Measurements from ENCODE around the gene TFDP1.

Gene TFDP1

DNA sequence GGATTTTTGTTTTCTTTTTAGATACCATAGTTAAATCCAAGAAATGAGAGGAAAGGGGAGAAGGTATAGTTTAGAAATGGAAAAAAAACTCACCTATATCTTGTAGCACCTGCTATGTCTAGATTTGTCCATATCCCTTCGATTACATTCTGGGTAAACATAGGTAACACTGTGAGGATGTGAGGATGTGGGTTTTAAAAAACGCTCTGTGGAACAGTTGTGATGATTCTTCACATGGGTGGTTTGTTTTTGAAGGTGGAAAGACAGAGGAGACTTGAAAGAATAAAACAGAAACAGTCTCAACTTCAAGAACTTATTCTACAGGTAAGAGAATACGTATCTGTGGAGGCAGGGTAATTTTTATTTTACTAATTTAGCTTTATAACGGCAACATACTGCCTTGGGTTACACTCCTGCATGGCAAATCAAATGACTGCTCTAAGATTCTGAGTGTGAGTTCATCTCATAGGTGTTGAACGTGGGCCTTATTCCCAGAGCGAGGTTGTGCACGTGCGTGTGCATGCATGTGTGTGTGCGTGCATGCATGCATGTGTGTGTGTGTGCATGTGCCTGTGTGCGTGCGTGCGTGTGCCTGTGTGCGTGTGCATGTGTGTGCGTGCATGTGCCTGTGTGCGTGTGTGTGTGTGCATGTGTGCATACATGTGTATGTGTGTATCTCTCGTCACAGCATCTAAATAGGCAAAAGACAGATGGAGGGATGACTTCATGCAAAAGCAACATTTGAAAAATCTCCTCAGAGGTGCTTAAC lies 49.9 kb downstream of the TFDP1 start:
- DNase-seq (ENCODE audit: low read depth): no peak

DNA sequence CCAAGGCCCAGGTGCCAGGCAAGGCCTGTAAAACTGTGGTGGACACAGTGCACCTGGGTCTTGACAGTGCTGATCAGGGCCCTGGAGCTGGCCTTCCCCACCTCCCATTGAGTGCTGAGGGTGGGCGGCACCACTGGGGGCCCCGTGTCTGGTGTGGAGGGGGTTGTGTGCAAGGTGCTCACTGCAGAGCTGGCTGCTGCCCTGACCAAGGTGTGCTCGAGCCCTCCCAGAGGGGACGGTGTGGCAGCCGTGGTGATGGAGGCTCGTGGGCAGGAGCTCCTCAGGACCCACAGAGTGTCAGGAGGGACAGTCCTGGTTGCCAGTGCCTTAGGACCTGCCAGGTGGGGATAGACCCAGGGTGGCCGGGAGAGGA lies 50.5 kb downstream of the TFDP1 start:
- DNase-seq (ENCODE audit: low read depth): no peak

DNA sequence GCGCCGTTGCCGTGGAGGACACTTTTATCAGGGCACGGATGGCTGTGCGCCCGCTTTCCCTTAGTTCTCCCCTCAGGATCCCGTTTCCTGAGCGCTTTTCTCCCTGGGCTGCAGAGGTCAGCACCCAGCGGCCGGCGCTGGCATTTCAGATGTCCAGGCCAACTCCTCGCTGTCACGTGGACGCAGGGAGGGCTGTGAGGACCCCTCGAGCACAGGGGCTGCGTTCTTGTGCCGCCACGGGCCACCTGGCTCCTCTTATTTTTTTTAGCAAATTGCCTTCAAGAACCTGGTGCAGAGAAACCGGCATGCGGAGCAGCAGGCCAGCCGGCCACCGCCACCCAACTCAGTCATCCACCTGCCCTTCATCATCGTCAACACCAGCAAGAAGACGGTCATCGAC lies 51.2 kb downstream of the TFDP1 start:
- no peak for DNase-seq (ENCODE audit: low read depth)

DNA sequence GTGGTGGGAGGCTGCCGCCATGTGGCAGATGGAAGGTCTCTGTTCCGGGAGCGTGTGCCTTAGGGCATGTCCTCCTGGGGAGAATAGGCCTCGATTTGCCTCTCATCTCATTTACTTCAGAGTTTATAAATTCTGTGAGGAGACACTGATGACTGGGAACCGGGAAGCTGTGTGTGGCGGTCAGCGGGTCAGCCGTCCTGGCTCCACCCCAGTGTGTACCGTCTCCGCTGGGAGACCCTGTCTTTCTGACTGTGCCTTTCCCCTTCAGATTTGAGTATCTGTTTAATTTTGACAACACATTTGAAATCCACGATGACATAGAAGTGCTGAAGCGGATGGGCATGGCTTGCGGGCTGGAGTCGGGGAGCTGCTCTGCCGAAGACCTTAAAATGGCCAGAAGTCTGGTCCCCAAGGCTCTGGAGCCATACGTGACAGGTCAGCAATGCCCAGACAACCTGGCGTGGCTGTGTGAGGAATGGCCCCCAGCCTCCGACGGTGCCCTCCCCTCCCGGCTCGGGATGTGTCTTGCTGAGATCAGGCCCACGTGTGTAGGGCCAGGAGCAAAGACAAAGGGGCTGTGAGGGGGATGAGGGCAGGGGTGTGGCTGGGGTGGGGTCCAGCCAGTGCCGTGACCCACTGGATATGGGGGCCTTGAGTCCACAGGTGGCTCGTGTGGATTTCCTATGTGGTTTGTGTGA lies 51.9 kb downstream of the TFDP1 start:
- no peak for DNase-seq (ENCODE audit: low read depth)

DNA sequence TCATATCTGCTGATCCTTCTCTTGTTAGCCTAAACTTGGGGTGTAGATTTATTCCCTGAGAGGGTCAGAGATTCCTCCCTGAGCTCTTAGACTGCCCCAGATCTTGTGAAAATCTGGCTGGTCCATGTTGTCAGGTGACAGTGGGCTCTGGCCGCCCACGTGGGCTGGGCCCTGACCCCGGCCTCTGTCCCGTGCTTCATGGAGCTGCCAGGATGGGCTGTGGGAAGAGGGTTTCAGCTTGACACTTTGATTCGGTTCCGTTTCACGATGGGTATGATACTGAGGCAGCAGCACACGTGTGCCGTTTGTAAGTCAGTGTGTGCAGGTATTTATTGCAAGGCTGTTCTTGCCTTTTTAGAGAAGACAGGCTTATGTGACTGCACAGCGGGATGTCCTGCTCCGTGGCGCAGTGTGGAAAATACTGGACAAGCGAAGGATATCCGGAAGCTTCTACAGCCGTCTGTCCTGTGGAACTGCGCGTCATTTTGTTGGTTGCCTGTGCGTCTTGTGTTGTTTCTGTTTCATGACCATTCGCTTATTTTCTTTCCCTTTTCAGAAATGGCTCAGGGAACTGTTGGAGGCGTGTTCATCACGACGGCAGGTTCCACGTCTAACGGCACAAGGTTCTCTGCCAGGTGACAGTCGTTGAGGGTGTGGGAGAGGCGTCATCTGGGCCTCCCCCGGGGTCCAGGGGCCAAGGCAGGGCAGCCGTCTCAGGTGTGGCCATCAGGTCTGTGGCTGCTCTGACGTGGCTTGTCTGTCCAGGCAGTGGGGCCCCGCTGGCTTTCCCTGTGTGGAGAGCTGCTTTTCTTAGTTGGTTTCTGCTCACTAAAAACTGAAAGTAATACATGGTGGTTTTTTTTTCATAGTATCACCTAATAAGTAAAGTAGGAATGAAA lies 53.0 kb downstream of the TFDP1 start:
- no peak for DNase-seq (ENCODE audit: low read depth)

DNA sequence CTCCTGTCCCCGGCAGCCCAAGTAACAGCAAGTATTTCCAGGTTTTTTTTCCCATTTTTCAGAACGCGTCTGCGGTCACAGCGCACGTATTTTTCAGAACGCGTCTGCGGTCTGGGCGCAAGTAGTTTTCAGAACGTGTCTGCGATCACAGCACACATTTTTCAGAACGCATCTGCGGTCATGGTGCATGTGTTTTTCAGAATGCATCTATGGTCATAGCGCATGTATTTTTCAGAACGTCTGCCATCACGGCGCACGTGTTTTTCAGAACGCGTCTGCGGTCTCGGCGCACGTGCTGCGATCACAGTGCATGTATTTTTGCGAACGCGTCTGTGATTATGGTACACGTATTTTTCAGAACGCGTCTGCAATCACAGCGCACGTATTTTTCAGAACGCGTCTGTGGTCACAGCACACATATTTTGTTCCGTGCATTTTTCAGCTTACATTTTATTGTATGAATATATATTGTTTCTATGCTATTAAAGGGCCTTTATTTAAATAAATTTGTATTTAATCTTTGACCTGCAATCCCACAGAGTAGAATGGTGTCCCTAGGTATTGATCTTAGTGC lies 53.7 kb downstream of the TFDP1 start:
- no peak for DNase-seq (ENCODE audit: low read depth)

DNA sequence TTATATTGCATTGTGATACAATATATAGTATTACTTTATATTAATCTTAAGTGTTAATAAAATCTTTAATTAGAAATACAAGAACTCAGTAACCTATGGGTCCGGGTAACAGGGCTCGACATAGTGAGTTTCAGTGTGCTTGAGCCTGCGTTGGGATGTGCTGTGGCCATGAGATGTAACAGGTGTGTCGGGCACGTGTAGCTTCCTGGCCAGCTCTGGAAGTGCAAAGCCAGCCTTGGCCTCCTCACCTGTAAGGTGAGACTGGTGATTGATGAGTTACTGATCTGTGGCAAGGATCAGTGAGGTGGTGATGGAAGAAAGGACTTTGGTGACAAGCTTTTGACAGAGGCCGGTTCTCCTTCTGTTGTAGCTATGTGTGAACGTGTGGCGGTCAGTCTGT lies 54.3 kb downstream of the TFDP1 start:
- DNase-seq (ENCODE audit: low read depth): no peak

DNA sequence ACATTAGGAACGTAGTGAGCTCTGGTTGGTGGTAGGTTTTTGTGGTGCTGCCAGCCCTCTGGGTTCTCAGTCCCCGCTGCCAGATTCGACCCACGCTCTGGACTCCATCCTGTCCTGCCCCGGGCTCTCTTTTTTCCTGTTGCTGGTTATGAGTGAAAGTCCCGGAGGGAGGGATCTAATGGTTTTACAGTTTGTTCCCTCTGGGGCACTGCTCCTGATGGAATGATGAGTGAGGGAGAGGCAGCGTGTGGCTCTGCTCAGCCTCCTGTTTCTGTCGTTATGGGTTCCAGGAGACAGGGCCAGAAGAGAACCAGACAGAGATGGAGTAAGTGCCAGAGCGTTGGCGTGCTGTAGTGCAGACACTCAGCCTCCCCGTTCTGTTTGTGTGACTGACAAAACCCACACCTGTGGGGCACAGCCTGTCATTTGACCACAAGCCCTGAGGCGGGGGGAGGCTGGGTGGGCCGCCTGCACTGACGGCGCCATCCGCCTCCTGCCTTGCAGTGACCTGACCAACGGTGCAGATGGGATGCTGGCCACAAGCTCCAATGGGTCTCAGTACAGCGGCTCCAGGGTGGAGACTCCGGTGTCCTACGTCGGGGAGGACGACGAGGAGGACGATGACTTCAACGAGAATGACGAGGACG lies 55.2 kb downstream of the TFDP1 start:
- no peak for DNase-seq (ENCODE audit: low read depth)

DNA sequence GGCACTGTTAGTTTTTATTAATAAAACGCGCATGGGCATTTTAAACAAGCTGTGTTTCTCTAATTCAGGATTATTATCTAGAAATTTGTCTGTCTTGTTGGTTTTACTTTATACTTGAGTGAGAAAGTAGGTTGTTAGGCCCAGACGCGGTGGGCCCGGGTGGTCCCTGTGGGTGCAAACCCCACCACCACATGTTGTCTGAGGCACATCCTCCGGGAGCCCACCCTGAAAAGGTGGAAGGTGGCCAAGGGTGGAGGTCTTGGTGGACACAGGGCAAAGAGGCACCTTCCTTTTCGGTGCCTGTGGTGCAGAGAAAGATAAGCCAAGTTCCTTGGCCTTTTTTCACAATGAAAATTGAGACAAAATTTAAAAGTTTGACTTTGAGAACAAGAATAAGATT lies 56.9 kb downstream of the TFDP1 start:
- DNase-seq (ENCODE audit: low read depth): no peak

DNA sequence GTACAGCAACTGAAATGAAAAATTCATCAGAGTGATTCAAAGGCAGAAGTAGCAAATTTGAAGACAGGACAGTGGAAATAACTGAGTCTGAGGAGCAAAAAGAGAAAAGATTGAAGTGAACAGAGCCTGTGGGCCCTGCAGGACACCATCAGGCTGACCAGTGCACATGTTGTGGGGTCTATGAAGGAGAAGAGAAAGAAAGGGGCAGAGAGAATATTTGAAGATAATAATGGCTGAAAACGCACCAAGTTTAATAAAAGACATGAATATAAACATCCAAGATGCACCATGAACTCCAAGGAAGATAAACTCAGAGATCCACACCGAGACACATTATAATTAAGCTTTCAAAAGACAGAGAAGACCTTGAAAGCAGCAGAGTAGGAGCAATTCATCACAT lies 58.0 kb downstream of the TFDP1 start:
- no peak for DNase-seq (ENCODE audit: low read depth)

DNA sequence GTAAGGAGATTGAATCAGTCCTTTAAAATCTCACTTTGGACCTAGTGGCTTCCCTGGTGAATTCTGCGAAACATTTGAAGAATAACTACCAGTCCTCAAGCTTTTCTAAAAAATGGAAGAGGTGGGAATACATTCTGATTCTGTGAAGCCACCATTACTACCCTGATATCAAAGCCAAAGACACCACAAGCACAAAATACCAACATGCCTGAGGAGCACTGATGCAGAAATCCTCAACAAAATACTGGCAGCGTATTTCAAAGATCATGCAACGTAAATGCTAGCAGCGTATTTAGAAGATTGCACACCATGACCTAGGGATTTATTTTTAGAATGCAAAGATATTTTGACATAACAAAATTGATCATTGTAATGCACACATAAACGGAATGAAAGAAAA lies 59.0 kb downstream of the TFDP1 start:
- no peak for DNase-seq (ENCODE audit: low read depth)

DNA sequence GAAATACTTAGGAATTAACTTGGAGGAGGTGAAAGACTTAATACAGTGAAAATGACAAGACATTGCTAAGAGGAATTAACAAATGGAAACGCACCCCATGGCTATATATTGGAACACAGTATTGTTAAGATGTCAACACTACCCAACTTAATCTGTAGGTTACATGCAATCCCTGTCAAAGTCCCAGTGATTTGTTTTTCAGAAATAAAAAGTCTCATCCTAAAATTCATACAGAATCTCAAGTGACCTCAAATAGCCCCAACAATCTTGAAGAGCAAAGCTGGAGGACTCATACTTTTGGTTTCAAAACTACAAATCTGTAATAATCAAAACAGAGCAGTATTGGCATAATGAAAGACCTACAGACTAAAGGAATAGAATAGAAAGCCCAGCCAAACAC lies 60.2 kb downstream of the TFDP1 start:
- DNase-seq (ENCODE audit: low read depth): no peak

DNA sequence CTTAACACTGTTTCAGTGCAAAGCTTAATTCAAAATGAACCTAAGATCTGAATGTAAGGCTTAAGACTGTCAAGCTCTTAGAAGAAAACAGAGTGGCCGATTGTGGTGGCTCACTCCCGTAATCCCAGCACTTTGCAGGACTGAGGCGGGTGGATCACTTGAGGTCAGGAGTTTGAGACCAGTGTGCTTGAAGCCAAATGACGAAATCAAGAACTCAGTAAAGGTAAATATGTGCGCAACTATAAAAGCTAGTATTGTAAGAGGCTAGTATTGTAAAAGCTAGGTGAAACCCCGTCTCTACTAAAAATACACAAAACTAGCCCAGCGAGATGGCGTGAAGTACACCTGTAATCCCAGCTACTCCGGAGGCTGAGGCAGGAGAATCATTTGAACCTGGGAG lies 60.8 kb downstream of the TFDP1 start:
- no peak for DNase-seq (ENCODE audit: low read depth)

DNA sequence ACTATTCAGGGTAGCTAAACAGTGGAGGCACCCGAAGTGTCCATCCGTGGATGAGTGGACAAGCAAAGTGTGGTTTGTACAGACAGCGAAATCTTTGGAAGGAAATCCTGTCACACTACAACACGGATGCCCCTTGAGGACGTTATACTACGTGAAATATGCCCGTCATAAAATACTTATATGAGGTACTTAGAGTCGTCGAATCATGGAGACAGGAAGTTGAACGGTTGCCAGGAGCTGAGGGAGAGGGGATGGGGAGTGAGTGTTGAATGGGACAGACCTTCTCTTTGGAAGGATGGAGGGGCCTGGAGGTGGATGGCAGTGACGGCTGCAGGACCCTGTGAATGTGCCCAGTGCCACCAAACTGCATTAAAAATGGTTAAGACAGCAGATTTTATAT lies 61.8 kb downstream of the TFDP1 start:
- DNase-seq (ENCODE audit: low read depth): no peak

DNA sequence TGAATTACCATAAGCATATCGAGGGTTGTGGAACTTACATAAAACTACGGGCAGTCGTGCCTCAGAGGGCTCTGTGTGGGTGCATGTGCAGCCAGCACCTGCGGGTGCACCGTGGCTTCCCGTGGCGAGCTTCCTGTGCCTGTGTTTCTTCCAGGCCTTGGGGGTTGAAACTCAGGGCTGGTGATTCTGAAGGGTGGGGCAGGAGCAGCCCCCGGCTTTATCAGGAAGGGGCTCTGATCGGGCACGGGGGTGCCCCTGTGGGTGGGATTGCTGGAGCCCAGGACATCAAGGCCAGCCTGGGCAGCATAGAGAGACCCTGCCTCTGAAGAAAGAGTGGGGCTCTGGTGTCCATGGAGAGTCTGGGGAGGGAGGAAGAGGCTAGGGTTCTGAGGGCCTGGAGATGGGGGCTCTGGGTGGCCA lies 62.4 kb downstream of the TFDP1 start:
- no peak for DNase-seq (ENCODE audit: low read depth)

DNA sequence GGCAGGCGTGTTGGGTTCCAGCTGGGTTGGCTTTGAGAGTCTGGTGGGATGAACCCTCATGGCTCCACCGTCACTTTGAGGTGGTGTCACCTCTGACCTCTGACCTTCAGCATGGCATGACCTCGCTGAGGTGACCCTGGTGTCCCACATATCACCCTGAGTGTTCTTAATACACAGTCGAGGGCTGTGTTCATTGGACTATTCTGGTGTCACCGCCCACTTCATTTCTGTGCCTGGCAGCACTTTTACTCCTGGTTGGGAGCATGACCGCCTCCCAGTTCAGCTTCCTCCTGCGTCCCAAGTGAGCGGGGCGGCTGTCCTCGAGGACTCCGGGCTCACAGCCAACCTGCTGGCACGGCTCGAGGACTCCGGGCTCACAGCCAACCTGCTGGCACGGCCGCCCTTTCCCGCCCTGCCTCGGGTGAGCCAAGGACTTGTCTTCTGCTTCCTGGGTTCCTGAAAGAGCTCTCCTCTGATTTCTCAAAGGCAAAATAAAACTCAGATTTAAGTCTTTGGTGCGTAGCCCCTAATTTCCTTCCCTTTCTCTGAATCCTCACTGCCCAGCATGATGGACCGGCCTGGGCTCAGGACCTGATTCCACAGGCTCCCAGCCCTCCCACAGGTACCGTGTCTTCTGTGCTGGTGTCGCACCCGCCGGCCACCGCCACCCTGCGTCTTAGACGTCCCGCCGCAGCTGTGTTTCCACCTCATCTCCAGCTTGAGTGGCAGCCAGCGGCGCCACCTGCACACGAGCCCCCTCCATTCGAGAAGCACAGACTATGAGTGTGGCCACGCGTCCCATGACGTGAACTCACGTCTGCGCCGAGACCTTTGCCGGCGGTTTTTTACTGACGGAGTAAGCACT lies 63.0 kb downstream of the TFDP1 start:
- DNase-seq (ENCODE audit: low read depth): no peak

DNA sequence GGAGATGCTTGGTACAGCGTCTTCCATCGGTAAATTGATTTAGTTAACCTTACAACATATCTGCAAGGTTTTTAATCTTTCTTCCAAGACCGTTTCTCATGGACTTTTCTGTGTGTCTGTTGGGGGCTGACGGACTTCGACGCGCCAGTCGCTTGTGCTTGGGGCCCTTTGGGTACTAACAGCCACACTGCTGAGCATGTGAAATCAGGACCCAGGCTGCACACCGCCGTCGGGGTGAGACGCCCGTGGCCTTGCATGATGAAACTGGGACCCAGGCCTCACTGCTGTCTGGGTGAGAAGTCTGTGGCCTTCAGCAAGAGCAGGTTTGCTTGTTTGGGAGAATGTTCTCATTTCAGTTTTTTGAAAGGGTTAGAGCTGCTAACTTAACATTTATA lies 63.7 kb downstream of the TFDP1 start:
- DNase-seq (ENCODE audit: low read depth): no peak

DNA sequence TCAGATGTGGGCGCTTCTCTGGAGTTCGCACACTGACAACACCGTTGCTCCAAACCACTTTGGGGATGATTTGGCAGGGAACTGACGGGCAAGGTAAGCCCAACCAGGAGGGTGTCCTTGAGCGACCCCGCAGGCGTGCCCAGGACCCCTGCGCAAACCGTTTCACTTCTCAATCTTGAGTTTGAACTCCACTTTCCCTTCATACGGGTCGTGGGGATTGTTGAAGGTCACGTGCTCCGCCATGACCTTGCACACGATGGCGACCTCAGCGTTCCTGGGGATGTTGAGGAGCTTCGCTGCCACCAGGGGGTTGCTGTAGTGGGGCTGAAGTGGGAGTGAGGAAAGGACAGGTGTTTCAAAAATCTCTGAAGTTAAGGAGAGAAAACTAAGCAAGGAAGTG lies 64.7 kb downstream of the TFDP1 start:
- no peak for DNase-seq (ENCODE audit: low read depth)

DNA sequence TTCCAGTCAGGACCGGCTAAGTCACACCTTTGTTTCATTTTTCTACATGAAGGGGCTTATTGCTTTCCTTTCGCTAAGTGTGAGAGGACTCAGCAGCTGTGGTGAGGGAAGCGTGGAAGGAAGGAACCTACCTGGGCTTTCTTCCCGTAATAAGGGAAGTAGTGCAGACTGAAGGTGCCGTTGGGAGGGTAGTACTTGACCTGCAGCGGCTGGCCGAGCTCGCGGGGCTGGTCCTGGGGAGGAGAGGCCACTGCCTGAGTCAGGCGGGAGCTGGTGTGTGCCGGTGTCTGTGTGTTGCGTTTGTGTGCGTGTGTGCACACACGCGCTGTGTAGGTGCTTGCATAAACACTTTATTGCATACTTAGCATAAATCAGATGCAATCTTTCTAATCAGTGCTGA lies 65.7 kb downstream of the TFDP1 start:
- no peak for DNase-seq (ENCODE audit: low read depth)

DNA sequence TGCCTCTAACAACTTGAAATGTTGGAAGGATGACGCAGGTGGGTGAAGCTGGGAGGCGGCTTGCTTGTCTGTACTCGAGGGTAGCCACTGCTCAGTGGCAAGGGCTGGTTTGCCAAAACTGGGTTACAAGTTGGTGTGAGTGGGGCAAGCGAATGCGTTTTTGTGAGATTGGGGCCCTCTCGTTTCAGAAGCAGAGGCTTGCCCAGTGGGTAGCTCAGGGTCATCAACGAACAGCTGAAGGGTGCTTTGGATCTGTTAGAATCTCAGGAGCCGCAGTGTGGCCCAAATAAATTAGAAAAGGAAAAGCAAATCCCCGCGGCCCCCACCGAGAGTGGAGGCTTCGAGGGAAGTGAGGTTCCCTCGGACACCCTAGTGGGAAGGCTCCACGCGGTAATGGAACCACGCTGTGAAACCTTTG lies 66.2 kb downstream of the TFDP1 start:
- no peak for DNase-seq (ENCODE audit: low read depth)

All from amniotic epithelial cell (primary cell).